ENCODE results near the gene CSH2.

CSH2 gene

DNA sequence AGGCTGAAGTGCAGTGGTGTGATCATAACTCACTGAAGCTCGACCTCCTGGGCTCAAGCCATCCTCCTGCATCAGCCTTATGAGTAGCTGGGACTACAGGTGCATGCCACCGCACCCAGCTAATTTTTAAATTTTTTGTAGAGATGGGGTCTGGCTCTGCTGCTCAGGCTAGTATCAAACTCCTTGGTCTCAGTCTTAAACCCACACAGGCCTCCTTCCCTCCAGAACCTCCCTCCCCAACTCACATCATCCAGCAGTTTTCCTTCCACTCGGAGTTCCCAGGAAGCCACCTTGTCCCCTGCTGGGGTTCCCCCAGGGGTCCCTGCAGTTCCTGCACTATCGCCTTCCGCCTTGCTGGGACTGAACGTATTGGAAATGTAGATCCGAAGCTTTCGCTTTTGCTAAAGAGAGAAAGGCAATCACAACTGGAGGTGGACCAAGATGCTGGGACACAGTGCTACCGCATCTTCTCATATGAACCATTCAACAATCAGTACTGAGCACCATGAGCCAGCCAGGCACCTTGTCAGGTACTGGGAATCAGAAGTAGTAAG lies 38.2 kb downstream of the CSH2 start:
- DNase-seq (ENCODE audit: low spot score) (no peak), FAIRE-seq (no peak)

DNA sequence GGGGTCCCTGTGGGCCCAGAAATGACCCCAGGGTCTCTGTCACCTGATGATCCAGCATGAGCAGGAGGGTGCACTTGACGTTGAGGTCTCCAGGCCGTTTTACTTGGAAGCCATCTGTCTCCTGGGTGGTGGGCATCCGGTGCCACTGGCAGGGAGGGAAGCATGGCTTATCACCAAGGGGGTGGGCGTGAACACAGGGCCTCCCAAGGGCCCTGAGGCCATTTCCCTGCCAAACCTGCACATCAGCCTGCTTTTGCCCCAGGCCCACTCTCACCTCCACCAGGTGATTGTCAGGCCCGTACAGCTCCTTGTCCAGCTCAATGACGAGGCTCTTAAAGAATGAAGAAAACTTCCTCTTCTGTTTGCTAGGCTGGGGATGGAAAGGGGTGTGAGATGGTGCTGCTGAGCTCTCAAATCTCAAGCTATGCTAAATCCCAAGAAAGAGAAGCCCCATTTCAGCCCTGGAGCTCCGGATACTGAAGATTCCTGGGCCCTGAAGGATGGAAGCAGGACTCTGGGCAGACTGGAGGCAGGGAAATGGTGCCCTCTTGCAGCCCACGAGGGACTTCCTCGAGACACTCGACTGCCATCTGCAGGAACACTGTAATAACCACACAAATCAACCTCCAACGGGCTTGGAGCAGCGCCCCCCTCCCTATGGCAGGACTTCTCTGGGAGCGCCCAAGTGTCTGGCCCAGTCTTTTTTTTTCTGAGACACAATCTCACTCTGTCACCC lies 38.9 kb downstream of the CSH2 start:
- FAIRE-seq (peak; percentile 35), DNase-seq (ENCODE audit: low spot score) (peak; percentile 72)

GRCh38 chr17:63833741-63834373 lies 39.6 kb downstream of the CSH2 start:
- no peak for FAIRE-seq
- DNase-seq (ENCODE audit: low spot score) = no peak

- no peak for FAIRE-seq
- no peak for DNase-seq (ENCODE audit: low spot score)
These were observed 40.3 kb downstream of the CSH2 start for GRCh38 chr17:63833026-63833740.

GRCh38 chr17:63832455-63832854 lies 41.0 kb downstream of the CSH2 start:
- no peak for FAIRE-seq
- no peak for DNase-seq (ENCODE audit: low spot score)

GRCh38 chr17:63832014-63832413 lies 41.5 kb downstream of the CSH2 start:
- DNase-seq (ENCODE audit: low spot score) (no peak), FAIRE-seq (no peak)

DNA sequence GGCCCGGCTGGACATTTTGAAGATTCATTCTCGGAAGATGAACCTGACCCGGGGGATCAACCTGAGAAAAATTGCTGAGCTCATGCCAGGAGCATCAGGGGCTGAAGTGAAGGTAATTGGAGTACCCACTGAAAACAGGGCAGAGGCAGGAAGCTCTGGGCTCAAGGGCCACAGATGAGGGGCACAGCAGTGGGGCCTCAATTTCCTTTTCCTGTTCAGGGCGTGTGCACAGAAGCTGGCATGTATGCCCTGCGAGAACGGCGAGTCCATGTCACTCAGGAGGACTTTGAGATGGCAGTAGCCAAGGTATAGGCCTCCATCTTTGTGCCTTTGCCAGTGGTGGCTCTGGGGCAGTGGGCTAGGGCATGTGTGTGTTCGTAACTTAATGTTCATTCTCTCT lies 42.0 kb downstream of the CSH2 start:
- no peak for FAIRE-seq
- no peak for DNase-seq (ENCODE audit: low spot score)

GRCh38 chr17:63830904-63831491 lies 42.5 kb downstream of the CSH2 start:
- FAIRE-seq (no peak), DNase-seq (ENCODE audit: low spot score) (no peak)

GRCh38 chr17:63830278-63830677 lies 43.2 kb downstream of the CSH2 start:
- no peak for DNase-seq (ENCODE audit: low spot score)
- FAIRE-seq = no peak

GRCh38 chr17:63828936-63829335 lies 44.5 kb downstream of the CSH2 start:
- no peak for DNase-seq (ENCODE audit: low spot score)
- no peak for FAIRE-seq

DNA sequence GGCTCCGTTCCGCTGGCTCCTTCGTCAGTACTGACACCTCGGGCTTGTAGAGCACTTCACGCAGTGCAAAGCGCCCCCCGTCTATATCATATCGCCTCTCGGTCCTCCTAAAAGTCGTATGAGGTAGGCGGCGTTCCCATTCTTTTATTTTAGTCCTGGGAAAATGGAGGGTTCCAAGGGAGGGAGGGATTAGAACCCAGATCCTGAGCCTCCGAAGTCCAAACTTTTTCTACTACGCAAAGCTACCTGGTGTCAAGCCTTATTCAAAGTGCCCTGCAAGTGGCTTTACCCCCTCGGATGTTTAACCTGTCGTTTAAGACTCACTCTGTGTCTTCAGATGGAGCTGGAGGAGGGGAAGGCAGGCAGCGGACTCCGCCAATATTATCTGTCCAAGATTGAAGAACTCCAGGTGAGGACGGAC lies 45.7 kb downstream of the CSH2 start:
- no peak for FAIRE-seq
- DNase-seq (ENCODE audit: low spot score) = no peak

DNA sequence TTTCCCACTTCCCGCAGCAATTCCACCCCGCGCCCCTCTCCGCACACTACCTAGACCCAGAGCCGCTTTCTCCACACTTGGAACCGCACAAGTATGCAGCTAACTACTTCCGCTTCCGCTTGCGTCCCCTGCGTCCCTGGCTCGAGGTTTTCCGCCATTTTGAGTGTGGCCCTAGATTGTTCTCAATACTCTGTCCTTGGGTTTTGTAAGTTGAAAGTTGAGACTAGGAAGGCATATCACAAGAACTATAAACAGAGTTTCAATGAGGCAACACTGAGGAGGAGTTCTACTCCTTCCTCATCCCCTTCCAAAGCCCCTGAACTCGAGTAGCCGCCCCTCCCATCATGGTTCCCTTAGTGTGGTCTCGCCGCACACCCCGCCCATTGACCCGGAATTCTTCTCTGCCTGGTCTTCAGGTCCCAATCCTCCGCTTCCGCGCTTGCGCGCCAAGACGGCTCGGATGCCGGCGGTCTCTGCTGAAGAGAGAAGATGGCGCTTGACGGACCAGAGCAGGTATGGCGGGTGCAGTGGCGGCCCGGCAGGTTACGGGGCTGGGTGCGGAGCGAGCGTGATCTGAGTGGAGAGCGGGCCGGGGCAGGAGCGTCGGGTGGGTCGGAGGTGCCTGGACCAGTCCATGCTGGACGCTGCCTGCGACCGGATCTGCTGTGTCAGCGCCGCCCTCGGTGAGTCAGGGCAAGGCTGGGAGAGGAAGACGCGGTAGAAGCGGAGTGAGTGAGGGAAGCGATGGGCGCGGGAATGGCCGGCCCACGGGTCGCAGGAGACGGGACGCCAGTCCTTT lies 46.3 kb downstream of the CSH2 start, which contains the start of the genes FTSJ3 and PSMC5:
Gene FTSJ3, minus strand, starts transcription at position 662 of the 799 bp plus-strand sequence. CDS start 761 bp downstream, outside the sequence.
Gene PSMC5, plus strand, starts transcription at position 430 of the 799 bp plus-strand sequence. Its CDS starts 60 bp downstream, at position 490.
- DNase-seq (ENCODE audit: low spot score) = peak; percentile 83
- FAIRE-seq = no peak

GRCh38 chr17:63826468-63827001 lies 46.9 kb downstream of the CSH2 start:
- no peak for FAIRE-seq
- no peak for DNase-seq (ENCODE audit: low spot score)

DNA sequence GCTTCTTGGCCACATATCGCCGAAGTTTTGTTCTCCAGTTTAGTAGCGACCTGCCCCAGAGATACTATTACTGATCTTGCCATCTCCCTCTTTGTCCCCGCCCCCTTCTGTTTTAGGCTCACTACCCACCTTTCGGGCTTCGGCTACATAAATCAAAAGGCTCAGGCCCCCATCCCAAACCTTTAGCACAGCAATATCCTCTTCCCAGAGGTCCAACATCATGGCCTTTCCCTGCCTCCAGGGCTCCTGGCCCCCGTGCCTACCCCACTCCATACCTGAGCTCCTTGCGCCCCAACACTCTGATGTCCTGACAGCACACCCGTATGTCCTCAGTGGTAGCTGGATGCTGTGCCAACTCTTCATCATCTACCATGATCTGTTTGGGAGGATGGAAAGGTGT lies 49.1 kb downstream of the CSH2 start:
- DNase-seq (ENCODE audit: low spot score) (no peak), FAIRE-seq (no peak)

DNA sequence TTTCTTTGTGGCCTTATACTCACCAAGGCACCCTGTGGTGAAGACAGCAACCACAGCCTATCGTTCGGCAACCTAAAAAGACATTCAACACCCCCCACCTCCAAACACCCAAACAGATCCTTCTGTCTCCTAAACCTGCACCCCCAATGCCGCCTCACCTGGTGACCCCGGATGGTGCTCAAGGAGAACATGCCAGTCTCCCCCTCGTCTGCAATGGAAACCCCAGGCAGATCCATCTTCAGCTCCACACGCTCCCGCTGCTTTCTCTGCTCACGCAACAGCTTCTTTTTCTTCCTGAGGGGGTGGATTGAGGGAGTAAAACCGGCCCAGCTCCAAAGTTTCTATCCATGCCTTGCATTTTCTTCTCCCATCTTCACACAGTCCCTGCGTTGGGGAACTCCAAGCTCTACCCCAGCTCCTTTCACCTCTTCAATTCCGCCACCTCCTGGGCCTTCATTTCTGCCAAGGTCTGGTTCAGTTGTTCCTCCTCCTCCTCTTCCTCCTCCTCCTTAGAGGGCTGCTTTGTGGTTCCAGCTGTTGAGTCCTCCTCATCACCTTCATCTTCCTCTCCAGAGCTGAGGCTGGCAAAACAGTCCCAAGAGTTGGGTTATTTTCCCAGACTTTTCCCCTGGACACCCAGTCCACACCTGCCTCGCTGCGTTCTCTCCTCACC lies 49.7 kb downstream of the CSH2 start:
- FAIRE-seq (no peak), DNase-seq (ENCODE audit: low spot score) (no peak)

DNA sequence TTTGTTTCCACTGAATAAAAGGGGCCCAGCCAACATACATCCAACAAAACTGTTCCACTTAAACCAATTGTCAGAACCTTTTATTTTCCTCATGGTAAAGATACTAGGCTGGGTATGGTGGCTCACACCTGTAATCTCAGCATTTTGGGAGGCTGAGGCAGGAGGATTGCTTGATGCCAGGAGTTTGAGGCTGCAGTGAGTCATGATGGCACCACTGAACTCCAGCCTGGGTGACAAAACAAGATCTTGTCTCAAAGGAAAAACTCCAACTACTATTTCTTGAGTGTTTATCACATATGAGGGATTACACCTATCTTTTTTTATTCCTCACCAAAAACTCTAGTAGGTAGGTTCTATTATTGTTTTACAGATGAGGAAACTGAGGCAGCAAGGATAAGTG lies 50.9 kb downstream of the CSH2 start:
- DNase-seq (ENCODE audit: low spot score) (no peak), FAIRE-seq (no peak)
